Nucleus accumbens (tissue), 56 donors: ENCODE data around the gene SERGEF.
A peak's percentile ranks its signal among the peaks of the same experiment; 100 is the strongest.
"Not testable (repeated sequence)": the region's sequence is repeated elsewhere in the genome, so short reads cannot be mapped to it uniquely, and the experiment has no call there.

ENCODE experiments used
- DNase-seq, 56 donors: peaks; one replicate each; lab custom pipeline; 2025; lab: John Stamatoyannopoulos, UW

The SERGEF gene

GRCh38 chr11:17868398-17868797 is 144.4 kb downstream of the SERGEF start:
- not testable (repeated sequence) for DNase-seq

- DNase-seq: no peak
Measured at GRCh38 chr11:17867341-17867740, 145.5 kb downstream of the SERGEF start.

- DNase-seq: no peak
Measured at GRCh38 chr11:17865765-17866428, 146.9 kb downstream of the SERGEF start.

GRCh38 chr11:17864478-17864941 is 148.3 kb downstream of the SERGEF start:
- no peak for DNase-seq

GRCh38 chr11:17861036-17861755 is 151.7 kb downstream of the SERGEF start:
- no peak for DNase-seq

GRCh38 chr11:17859552-17859951 is 153.3 kb downstream of the SERGEF start:
- no peak for DNase-seq

GRCh38 chr11:17855531-17856290 is 157.1 kb downstream of the SERGEF start:
- DNase-seq: no peak

- DNase-seq: no peak
Measured at GRCh38 chr11:17853280-17853679, 159.6 kb downstream of the SERGEF start.

GRCh38 chr11:17852246-17852645 is 160.6 kb downstream of the SERGEF start:
- DNase-seq: peak in 10 of 56 donors; percentile 6 to 37 (median 24)

GRCh38 chr11:17851697-17852096 is 161.2 kb downstream of the SERGEF start:
- no peak for DNase-seq

GRCh38 chr11:17850336-17850735 is 162.5 kb downstream of the SERGEF start:
- DNase-seq: no peak

GRCh38 chr11:17848715-17849114 is 164.1 kb downstream of the SERGEF start:
- no peak for DNase-seq

GRCh38 chr11:17846852-17847453 is 165.9 kb downstream of the SERGEF start:
- DNase-seq: peak in 17 of 56 donors; percentile 10 to 49 (median 27)

- no peak for DNase-seq
Measured at GRCh38 chr11:17845431-17845881, 167.4 kb downstream of the SERGEF start.

- DNase-seq: no peak
Measured at GRCh38 chr11:17840101-17840548, 172.7 kb downstream of the SERGEF start.

GRCh38 chr11:17839450-17839849 is 173.4 kb downstream of the SERGEF start:
- peak in 4 of 56 donors; percentile 17 to 24 (median 20) for DNase-seq

- DNase-seq: no peak
Measured at GRCh38 chr11:17838102-17838501, 174.7 kb downstream of the SERGEF start.

- no peak for DNase-seq
Measured at GRCh38 chr11:17831883-17832282, 181.0 kb downstream of the SERGEF start.

- DNase-seq: no peak
Measured at GRCh38 chr11:17831228-17831627, 181.6 kb downstream of the SERGEF start.

- peak in 2 of 56 donors; percentile 25 to 31 for DNase-seq
Measured at GRCh38 chr11:17828311-17828751, 184.5 kb downstream of the SERGEF start.
